ENCODE results near the gene CLCN4. TPM values are rescaled to one million over a fixed set of nuclear protein-coding genes. Genes with fewer than 3 reads are reported as not detected.

The CLCN4 gene
- total and polyA plus RNA-seq, 2 of the 8 experiments (the other 6 are each of a cell fraction or from before 2014, with no cell fraction given), result 3.3 to 11.2 TPM

- no peak for TF ChIP-seq HDAC2 (IDR thresholded peaks at IDR 0.05; ENCODE audit: borderline replicate concordance in 1 of 2, low read depth in 2 of 2, low read length in 2 of 2)
- TF ChIP-seq, protein P1, sequence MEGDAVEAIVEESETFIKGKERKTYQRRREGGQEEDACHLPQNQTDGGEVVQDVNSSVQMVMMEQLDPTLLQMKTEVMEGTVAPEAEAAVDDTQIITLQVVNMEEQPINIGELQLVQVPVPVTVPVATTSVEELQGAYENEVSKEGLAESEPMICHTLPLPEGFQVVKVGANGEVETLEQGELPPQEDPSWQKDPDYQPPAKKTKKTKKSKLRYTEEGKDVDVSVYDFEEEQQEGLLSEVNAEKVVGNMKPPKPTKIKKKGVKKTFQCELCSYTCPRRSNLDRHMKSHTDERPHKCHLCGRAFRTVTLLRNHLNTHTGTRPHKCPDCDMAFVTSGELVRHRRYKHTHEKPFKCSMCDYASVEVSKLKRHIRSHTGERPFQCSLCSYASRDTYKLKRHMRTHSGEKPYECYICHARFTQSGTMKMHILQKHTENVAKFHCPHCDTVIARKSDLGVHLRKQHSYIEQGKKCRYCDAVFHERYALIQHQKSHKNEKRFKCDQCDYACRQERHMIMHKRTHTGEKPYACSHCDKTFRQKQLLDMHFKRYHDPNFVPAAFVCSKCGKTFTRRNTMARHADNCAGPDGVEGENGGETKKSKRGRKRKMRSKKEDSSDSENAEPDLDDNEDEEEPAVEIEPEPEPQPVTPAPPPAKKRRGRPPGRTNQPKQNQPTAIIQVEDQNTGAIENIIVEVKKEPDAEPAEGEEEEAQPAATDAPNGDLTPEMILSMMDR (IDR thresholded peaks at IDR 0.05; ENCODE audit: control extremely low read depth in 1 of 3, insufficient read depth in 1 of 3, low read depth in 1 of 3, low read length in 3 of 3), result no peak
- no peak for TF ChIP-seq ASH2L (IDR thresholded peaks at IDR 0.05; ENCODE audit: low read length)
These were observed 18.0 kb upstream of the CLCN4 start (continued) for GRCh38 chrX:10138726-10139125.
